Upper lobe of right lung (tissue), 1 donor: ENCODE measurements around the gene VAMP3. TPM values are rescaled to one million over a fixed set of nuclear protein-coding genes. Genes with fewer than 3 reads are reported as not detected.

Source experiments
- ATAC-seq: fragments of 200-7000 bp; cut with Tn5 transposase; one replicate; pipeline ENCODE4 v1.9.1; 2020; ENCODE audit warnings: mild to moderate bottlenecking, moderate library complexity
- DNase-seq: peaks from one replicate; pipeline ENCODE4 v3.0.0-alpha.2; 2020
- H3K27ac ChIP-seq: fragments of 200-600 bp; one replicate; pipeline ENCODE4 v1.8.0; 2022
- H3K27me3 ChIP-seq: fragments of 200-600 bp; one replicate; pipeline ENCODE4 v1.8.0; 2022; ENCODE audit warnings: mild to moderate bottlenecking
- H3K36me3 ChIP-seq: fragments of 200-600 bp; one replicate; pipeline ENCODE4 v1.8.0; 2022
- H3K4me1 ChIP-seq: fragments of 200-600 bp; one replicate; pipeline ENCODE4 v1.8.0; 2022
- H3K4me3 ChIP-seq: fragments of 200-600 bp; one replicate; pipeline ENCODE4 v1.8.0; 2022; ENCODE audit warnings: mild to moderate bottlenecking
- H3K9me3 ChIP-seq: fragments of 200-600 bp; one replicate; pipeline ENCODE4 v1.8.0; 2022
- intact Hi-C: fragments of 100-400 bp; cut with DNase I; formaldehyde crosslinking; loops from one replicate; pipeline ENCODE4 v1.11.0; 2022
- total RNA-seq: library from RNA; stranded (reverse); fragmentation: NEBNext Ultra II Directional; extraction: Animal tissue kit (Norgen Biotek cat#: 25700); gene quantifications from one replicate; pipeline ENCODE4 v1.2.1, GENCODE V29; 2021
- TF ChIP-seq, protein P1 (sequence below): fragments of 200-600 bp; IDR thresholded peaks from one replicate; pipeline ENCODE4 v1.8.0; 2022; ENCODE audit warnings: antibody characterized with exemption
- donor health status: DM: no; HTN: yes; CAD: no; lungs with severe emphysema.

The VAMP3 gene
- total RNA-seq, 1 donor from 2014 or later, result 129 TPM

DNA sequence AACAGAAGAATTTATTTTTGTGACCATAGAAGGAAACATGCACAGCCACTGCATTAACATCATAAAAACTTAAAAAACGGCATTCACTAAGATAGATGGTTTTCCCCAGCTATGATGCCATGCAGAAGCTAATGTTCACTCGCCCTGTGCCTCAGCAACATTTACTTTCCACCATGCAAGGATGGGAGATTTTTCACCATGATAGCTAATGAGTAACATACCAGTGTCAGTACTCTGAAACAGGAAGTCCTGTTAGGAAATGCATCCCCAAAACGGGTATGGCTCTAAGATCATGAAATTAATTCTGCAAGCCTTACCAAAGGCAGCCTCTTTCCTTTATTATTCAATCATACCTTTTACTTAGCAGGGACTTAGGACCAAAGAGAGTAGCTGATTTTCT, 17.5 kb upstream of the VAMP3 start:
- H3K4me1 ChIP-seq, result peaks cover 16% of the 10 kb centered on the region
- no peak for DNase-seq
- ATAC-seq, result peak; percentile 36
- no peak overlapping the region for H3K4me3 ChIP-seq
- no peak overlapping the region for H3K27ac ChIP-seq
- H3K9me3 ChIP-seq, result no peaks in the 10 kb centered on the region
- H3K36me3 ChIP-seq, result no peaks in the 10 kb centered on the region
- intact Hi-C loops, result loop anchor here (5.0 kb wide), 1 partner anchor 86 kb away; no protein-coding TSS in a partner anchor
- TF ChIP-seq, protein P1, sequence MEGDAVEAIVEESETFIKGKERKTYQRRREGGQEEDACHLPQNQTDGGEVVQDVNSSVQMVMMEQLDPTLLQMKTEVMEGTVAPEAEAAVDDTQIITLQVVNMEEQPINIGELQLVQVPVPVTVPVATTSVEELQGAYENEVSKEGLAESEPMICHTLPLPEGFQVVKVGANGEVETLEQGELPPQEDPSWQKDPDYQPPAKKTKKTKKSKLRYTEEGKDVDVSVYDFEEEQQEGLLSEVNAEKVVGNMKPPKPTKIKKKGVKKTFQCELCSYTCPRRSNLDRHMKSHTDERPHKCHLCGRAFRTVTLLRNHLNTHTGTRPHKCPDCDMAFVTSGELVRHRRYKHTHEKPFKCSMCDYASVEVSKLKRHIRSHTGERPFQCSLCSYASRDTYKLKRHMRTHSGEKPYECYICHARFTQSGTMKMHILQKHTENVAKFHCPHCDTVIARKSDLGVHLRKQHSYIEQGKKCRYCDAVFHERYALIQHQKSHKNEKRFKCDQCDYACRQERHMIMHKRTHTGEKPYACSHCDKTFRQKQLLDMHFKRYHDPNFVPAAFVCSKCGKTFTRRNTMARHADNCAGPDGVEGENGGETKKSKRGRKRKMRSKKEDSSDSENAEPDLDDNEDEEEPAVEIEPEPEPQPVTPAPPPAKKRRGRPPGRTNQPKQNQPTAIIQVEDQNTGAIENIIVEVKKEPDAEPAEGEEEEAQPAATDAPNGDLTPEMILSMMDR, result no peak
- no peaks in the 10 kb centered on the region for H3K27me3 ChIP-seq

DNA sequence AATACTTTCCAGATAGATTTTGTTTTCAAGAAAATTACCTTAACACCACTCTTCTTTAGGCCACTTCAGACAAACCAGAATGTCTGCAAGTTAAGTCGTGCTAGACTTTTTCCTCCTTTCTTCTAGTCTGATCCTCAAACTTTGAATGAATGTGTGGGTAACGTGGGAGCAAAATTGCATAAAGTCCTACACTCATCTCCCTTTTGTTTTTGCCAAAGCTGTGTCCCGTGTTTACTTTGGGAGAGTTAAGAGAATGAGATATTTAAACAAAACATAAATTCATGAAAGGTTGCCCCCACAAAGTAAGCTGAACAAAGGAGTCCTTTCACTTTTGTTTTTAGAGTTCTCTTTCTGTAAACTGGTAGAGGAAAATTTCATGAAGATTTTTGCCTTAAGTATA, 16.9 kb upstream of the VAMP3 start:
- Histone ChIP-seq H3K27ac (no peak overlapping the region), H3K27me3 (no peaks in the 10 kb centered on the region), H3K4me3 (no peak overlapping the region), H3K4me1 (peaks cover 16% of the 10 kb centered on the region), H3K36me3 (no peaks in the 10 kb centered on the region), H3K9me3 (no peaks in the 10 kb centered on the region)
- intact Hi-C loops, result loop anchor here (5.0 kb wide), 1 partner anchor 87 kb away; no protein-coding TSS in a partner anchor
- TF ChIP-seq, protein P1, result no peak
- DNase-seq (no peak), ATAC-seq (no peak)

DNA sequence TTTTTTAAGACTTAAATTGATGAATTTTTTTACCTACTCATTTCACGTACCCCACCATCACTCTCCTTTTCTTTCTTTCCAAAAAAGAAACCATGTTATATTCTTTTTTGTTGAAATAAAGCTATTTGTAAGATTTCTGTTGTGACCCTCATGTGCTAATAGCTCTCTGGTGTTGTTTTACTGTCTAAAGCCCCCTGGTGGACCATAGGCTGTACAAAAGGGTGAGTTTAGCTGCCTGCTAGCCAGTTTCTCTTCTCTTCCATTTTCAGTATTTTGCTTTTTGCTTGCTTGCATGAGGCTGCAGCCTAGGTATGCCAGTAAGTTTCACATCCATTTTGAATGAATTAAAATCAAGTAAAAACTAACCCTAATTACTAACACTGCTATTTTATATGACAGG, 15.6 kb upstream of the VAMP3 start:
- intact Hi-C loops, result no loop called here
- H3K9me3 ChIP-seq, result no peaks in the 10 kb centered on the region
- no peak overlapping the region for H3K27ac ChIP-seq
- no peaks in the 10 kb centered on the region for H3K27me3 ChIP-seq
- ATAC-seq (no peak), DNase-seq (no peak)
- no peak overlapping the region for H3K4me3 ChIP-seq
- TF ChIP-seq, protein P1, result no peak
- H3K36me3 ChIP-seq, result no peaks in the 10 kb centered on the region
- H3K4me1 ChIP-seq, result peaks cover 16% of the 10 kb centered on the region

DNA sequence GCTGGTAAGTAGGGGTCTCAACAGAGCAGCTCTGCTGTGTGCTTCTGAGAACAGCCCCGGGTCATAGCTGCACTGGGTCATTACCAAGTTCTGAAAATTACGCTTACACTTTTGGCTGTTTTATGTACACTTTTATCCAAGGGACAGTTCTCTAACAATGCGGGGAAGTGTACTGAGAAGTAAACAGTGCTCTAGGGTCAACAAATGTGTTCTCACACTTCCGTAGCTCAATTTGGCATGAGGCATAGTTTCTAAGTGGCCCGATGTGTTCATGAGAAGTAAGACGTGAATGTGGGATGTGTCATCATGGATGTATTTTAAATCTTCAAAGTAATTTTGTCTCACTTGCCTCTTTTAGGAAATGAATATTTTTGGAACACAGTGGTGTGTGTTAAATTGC, 10.9 kb upstream of the VAMP3 start:
- H3K9me3 ChIP-seq, result no peaks in the 10 kb centered on the region
- no peaks in the 10 kb centered on the region for H3K27me3 ChIP-seq
- ATAC-seq (peak; percentile 52), DNase-seq (no peak)
- no peaks in the 10 kb centered on the region for H3K36me3 ChIP-seq
- no peaks in the 10 kb centered on the region for H3K4me1 ChIP-seq
- TF ChIP-seq, protein P1, result no peak
- intact Hi-C loops, result no loop called here
- no peak overlapping the region for H3K4me3 ChIP-seq
- H3K27ac ChIP-seq, result peak overlapping the region; percentile 17

DNA sequence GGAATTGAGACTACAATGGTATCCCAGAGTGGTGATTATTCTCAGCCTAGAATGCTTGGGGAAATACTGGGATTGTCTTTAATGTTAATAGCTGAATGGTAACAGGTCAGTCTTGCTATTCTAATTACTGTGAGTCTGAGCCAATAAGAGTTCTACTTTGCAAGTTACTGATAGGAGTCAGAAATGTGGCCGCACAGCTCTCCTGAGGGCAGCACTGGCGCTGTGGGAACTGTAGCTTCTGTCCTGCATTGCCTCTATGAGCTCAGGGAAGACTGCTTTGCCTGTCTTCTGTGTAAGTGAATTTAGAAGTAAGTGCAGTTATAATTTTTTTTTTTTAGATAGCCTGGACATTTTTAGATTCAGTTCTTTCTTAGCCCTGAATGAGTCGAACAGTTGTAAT, 10.0 kb upstream of the VAMP3 start:
- intact Hi-C loops, result no loop called here
- H3K27ac ChIP-seq, result peak overlapping the region; percentile 44

More for the DNA sequence above, 10.0 kb upstream of the VAMP3 start:
- ATAC-seq (no peak), DNase-seq (no peak)
- no peaks in the 10 kb centered on the region for H3K9me3 ChIP-seq
- TF ChIP-seq, protein P1, result no peak
- H3K4me1 ChIP-seq, result no peaks in the 10 kb centered on the region
- no peaks in the 10 kb centered on the region for H3K36me3 ChIP-seq
- no peak overlapping the region for H3K4me3 ChIP-seq
- no peaks in the 10 kb centered on the region for H3K27me3 ChIP-seq
